COLO829 (cell line): ENCODE data around the gene MYL6.
A peak's percentile ranks its signal among the peaks of the same experiment; 100 is the strongest.
"Not testable (repeated sequence)": the region's sequence is repeated elsewhere in the genome, so short reads cannot be mapped to it uniquely, and the experiment has no call there.

ENCODE experiments used
- DNase-seq: peaks from one replicate; pipeline ENCODE4 v3.0.0; 2012; ENCODE audit warnings: low spot score

The MYL6 gene

GRCh38 chr12:56189918-56190694 is 31.9 kb downstream of the MYL6 start:
- DNase-seq: peak; percentile 69

DNA sequence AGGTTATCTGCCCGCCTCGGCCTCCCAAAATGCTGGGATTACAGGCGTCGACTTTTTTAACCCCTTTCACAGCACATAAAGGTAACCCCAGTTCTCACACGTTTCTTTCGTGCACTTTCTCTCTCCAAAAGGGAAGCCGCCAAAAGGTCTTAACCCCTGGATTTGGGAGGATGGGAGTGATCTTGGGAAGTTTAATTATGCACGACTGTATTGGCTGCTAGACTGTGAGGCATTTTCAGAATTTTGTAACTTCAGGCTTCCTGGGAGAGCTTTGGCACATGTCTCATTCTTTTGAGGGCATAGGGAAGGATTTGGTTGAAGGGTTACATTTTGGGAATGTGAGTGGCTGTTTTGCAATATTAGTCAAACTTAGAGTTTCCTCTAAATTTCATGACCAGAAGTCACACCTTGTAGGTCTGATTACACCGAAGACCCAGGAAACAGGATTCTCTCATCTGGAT is 32.6 kb downstream of the MYL6 start:
- no peak for DNase-seq

DNA sequence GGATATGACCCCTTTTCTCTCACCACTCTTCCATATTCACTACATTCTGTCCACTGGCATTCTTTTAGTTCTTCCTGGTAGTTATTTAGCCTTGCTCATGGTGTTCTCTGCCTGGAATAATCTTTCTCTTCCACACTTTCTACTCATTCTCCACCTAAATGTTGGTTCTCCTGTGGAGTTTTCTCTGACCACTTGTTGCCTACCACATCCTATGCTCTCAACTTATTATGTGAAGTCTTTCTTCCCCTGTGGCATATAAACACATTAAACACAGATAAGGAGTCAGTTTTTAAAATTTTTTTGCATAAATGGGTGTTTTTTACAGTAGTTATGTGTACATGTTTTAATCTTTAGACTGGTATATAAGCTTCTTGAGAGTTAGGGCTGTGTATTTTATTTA is 34.4 kb downstream of the MYL6 start:
- no peak for DNase-seq

DNA sequence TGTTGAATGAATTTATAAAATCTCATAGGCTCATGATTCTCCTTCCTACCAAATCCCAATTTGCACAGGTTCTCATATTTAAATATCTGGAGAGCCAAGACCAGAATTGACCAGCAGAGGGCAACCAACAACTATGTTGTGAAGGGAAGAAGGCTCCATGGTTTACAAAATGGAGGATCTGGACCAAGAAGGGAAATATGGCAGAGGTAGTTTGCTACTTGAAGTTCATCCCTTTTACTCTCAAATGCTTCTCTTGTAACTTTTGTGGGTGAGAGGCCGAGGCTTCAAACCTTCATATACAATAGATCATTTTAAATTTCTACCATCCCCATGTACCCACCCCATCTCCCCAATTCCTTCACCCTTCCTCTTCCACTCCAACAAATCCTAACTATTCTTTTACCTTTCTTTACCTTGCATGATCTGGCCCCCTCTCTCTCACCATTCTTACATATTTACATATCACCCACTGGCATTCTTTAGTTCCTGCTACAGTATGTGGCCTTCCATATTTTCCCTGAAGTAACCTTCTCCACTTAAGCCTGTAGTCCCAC is 34.9 kb downstream of the MYL6 start:
- DNase-seq: peak; percentile 71

DNA sequence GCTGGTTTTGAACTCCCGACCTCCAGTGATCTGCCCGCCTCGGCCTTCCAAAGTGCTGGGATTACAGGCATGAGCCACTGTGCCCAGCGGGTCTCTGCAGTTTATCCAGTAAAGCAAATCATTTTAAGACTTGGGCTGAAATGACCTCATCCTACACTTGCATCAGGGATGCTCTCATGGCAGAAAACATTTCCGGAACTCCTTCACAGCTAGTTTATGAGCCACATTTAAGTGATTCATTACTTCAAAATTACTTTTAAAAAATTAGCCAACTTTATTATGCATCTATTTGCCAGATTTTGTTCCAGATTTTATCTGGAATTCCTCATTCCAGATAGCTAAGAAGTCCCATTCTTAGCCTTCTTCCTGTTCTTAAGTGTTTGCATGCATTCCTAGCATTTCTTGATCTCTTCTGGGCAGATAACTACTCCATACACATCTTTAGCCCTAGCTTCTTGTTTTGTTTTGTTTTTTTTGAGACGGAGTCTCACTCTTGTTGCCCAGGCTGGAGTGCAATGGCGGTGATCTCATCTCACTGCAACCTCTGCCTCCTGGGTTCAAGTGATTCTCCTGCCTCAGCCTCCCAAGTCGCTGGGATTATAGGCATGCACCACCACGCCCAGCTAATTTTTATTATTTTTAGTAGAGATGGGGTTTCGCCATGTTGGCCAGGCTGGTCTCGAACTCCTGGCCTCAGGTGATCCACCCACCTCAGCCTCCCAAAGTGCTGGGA is 38.8 kb downstream of the MYL6 start:
- DNase-seq: not testable (repeated sequence)

- no peak for DNase-seq
Measured at GRCh38 chr12:56197921-56198635, 39.9 kb downstream of the MYL6 start.

GRCh38 chr12:56198836-56199235 is 40.7 kb downstream of the MYL6 start:
- DNase-seq: no peak

DNA sequence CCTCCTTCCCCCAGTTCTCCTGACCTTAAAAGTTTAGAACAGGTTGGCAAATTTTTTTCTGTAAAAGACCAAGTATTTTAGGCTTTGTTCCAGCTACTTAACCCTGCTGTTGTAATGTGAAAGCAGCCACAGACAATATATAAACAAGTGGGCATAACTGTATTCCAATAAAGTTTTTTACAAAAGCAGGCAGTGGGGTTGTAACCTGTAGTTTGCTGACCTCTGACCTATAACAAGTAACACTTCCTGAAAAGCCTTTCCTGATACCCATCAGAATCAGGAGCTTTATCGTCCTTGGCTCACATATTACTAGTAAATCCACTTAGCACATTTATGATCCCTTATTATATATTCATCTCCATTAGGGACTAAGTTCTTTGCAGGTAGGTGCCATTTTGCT is 44.2 kb downstream of the MYL6 start:
- no peak for DNase-seq

GRCh38 chr12:56202838-56203237 is 44.7 kb downstream of the MYL6 start:
- no peak for DNase-seq

DNA sequence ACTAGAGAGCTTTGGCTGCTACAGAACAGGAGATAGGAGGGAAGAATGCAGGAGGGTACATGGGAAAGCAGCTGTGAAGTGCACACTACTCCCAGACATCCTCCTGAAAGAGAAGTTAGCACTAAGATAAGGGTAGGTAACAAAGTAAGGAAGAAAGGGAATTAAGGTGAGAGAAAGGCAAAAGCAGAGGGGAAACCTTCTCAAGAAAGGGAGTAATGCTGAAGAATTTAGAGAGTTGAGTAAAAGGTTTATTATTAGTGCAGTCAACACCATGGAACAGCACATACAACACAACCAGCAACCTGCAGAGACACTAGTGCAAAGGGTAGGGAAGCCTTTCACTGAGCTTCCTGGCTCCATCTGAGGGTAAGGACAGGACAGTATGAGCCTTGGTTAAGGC is 46.1 kb downstream of the MYL6 start:
- DNase-seq: no peak

DNA sequence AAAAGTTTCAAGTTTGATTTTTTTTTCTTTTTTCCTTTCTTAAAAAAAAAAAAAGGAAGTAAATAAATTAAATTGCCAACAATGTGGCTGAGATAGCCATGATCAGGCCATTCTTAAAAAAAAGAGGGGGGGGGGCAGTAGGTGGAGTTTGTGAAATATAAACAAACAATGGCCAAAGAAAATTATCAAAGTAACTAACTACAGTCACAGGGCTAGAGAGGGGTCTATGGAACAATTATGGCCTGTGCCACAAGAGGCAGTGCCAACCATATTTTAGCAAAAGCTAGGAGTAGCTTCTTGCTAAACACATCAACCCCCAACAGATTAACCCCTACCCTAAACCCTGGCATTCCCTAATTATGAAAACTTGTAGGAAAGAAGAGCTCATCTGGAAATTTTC is 47.3 kb downstream of the MYL6 start:
- DNase-seq: no peak

DNA sequence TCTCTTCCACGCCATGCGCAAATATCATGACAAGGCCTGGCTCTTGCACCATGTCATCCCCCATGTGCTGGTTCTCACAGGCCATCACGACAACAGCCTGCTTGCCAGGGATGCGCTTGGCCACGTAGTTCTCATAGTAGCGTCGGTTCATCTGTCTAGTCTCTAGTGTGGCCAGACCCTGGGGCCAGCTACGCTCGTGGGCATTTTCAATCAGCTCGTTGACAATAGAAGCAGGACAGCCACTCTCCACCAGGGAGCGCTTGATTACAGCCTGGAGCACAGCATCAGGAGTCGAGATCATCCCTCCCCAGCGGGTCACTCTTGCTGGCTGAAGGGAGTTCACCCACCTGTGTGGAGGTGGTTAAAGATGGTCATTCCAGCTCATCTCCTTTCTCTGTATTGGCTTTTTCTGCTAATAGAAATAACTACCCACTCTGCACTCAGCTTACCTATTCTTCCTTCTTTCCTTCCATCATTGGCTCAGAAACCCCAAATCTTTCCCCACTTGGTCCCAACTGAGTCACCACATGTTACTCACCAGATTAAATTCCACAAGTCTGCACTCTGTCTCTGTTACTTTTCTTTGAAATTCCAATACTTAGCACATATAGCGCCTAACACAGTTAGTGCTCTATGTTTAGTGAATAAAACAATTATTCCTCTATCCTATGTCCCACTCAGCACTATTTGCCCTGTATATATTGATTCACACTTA is 48.5 kb downstream of the MYL6 start:
- no peak for DNase-seq

DNA sequence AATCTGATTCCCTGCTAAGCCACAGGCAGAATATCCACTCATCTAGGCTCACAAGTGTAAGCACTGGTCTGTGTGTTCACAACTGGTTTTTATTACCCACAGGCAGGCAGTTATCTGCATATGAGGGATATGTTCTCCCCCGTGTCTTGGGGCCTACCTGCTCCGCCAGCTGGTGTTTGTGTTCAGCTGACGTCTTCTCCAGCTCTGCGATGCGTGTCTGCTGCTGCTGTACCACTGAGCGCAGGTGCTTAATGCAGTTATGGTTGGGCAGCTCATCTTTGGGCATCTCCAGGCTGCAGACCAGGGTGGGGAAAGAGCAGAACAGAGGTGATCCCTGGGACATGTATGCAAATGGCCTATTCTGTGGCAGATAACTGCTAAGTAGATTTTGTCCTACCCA is 49.8 kb downstream of the MYL6 start:
- no peak for DNase-seq
